ENCODE data around the gene DCTN2.
A peak's percentile ranks its signal among the peaks of the same experiment; 100 is the strongest.

DCTN2 gene

DNA sequence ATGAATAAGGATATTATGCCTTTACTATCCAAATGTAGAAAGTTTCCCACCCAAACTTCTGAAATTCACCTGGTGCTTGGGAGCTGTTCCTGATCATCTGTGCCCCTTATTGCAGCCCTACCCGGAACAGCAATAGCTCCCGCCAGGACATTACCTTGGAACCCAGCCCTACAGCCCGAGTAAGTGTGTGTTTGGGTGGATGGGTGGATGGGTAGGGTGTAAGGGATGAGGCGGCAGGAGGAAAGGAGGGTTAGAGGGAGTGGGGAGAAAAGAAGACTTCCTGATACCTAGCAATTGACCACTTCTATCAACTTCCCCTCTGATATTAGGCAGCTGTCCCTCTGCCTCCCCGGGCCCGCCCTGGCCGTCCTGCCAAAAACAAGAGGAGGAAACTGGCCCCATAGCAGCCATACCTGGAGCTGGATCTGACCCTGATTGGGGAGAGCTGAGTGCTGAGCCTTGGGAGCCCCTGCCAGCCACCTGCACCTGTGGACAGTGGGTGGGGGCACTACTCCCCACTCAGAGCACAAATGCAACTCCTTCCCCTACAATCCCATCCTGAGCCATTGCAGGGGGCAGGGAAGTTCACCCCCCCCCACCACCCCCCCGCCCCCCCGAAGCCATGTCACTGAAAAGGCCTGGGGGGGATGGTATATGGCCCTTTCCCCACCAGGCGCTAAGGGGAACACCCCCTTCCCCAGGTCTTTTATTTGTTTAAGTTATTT, 18.0 kb downstream of the DCTN2 start:
- Histone ChIP-seq H3K9ac (ENCODE audit: low read length) (no peak overlapping the region), H3K4me3 (ENCODE audit: low read length) (no peak overlapping the region), H3K4me1 (ENCODE audit: control insufficient read depth, insufficient read depth, low read length) (peaks cover 19% of the 10 kb centered on the region), H3K9me3 (ENCODE audit: control insufficient read depth, low read length) (no peaks in the 10 kb centered on the region), H3K27me3 (ENCODE audit: control insufficient read depth, insufficient read depth, low read length) (no peaks in the 10 kb centered on the region), H3K36me3 (ENCODE audit: control insufficient read depth, insufficient read depth, low read length) (peaks cover 40% of the 10 kb centered on the region)

DNA sequence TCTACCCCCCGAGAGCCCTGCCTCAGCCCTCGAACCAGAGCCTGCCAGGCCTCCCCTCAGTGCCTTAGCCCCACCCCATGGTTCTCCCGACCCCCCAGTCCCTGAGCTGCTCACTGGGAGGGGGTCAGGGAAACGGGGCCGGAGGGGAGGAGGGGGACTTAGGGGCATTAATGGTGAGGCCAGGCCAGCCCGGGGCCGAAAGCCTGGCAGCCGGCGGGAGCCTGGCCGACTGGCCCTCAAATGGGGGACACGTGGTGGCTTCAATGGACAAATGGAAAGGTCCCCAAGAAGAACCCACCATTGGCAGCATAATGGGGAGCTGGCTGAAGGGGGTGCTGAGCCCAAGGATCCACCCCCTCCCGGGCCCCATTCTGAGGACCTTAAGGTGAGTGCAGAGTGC, 18.8 kb downstream of the DCTN2 start:
- peaks cover 40% of the 10 kb centered on the region for H3K36me3 ChIP-seq (ENCODE audit: control insufficient read depth, insufficient read depth, low read length)
- no peaks in the 10 kb centered on the region for H3K9me3 ChIP-seq (ENCODE audit: control insufficient read depth, low read length)
- H3K27me3 ChIP-seq (ENCODE audit: control insufficient read depth, insufficient read depth, low read length), result no peaks in the 10 kb centered on the region

DNA sequence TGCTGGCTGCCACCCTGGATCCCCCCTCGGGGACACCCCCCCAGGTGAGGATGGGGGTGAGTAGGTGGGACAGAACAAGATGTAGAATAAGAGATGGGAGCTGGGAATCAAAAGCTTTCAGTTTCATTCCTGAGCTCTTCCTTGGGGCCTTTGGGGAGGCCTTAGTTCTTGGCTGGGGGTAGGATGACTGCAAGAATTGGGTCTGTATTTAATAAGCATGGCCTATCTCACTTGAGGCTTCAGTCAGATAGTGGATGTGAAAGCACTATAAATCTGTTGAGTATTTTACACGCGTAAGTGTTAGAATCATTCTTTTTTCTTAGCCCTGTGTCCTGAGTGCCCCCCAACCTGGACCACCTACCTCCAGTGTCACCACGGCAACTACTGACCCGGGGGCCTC, 19.8 kb downstream of the DCTN2 start:
- Histone ChIP-seq H3K9me3 (ENCODE audit: control insufficient read depth, low read length) (no peaks in the 10 kb centered on the region), H3K9ac (ENCODE audit: low read length) (no peak overlapping the region), H3K27me3 (ENCODE audit: control insufficient read depth, insufficient read depth, low read length) (no peaks in the 10 kb centered on the region), H3K36me3 (ENCODE audit: control insufficient read depth, insufficient read depth, low read length) (peaks cover 32% of the 10 kb centered on the region), H3K4me1 (ENCODE audit: control insufficient read depth, insufficient read depth, low read length) (peaks cover 27% of the 10 kb centered on the region), H3K4me3 (ENCODE audit: low read length) (no peak overlapping the region)

More for the DNA sequence above, 18.8 kb downstream of the DCTN2 start:
- no peak overlapping the region for H3K9ac ChIP-seq (ENCODE audit: low read length)
- H3K4me3 ChIP-seq (ENCODE audit: low read length), result no peak overlapping the region
- peaks cover 25% of the 10 kb centered on the region for H3K4me1 ChIP-seq (ENCODE audit: control insufficient read depth, insufficient read depth, low read length)

GRCh38 chr12:57526477-57527126, 20.4 kb downstream of the DCTN2 start:
- H3K9ac ChIP-seq (ENCODE audit: low read length), result no peak overlapping the region
- peaks cover 33% of the 10 kb centered on the region for H3K4me1 ChIP-seq (ENCODE audit: control insufficient read depth, insufficient read depth, low read length)
- peaks cover 32% of the 10 kb centered on the region for H3K36me3 ChIP-seq (ENCODE audit: control insufficient read depth, insufficient read depth, low read length)
- no peaks in the 10 kb centered on the region for H3K9me3 ChIP-seq (ENCODE audit: control insufficient read depth, low read length)
- no peak overlapping the region for H3K4me3 ChIP-seq (ENCODE audit: low read length)
- H3K27me3 ChIP-seq (ENCODE audit: control insufficient read depth, insufficient read depth, low read length), result no peaks in the 10 kb centered on the region

DNA sequence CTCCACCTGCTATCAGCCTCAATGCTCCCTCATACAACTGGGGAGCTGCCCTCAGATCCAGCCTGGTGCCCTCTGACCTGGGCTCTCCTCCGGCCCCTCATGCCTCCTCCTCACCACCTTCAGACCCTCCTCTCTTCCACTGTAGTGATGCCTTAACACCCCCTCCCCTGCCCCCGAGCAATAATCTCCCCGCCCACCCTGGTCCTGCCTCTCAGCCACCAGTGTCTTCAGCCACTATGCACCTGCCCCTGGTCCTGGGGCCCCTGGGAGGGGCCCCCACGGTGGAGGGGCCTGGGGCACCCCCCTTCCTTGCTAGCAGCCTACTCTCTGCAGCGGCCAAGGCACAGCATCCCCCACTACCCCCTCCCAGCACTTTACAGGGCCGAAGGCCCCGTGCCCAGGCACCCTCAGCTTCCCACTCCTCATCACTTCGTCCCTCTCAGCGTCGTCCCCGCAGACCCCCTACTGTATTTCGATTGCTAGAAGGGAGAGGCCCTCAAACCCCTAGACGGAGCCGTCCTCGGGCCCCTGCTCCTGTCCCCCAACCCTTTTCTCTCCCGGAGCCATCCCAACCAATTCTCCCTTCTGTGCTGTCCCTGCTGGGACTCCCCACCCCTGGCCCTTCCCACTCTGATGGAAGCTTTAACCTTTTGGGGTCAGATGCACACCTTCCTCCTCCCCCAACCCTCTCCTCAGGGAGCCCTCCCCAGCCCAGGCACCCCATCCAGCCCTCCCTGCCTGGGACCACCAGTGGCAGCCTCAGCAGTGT, 21.2 kb downstream of the DCTN2 start:
- H3K9me3 ChIP-seq (ENCODE audit: control insufficient read depth, low read length), result no peaks in the 10 kb centered on the region
- H3K4me3 ChIP-seq (ENCODE audit: low read length), result no peak overlapping the region
- H3K27me3 ChIP-seq (ENCODE audit: control insufficient read depth, insufficient read depth, low read length), result no peaks in the 10 kb centered on the region
- H3K9ac ChIP-seq (ENCODE audit: low read length), result no peak overlapping the region
- H3K36me3 ChIP-seq (ENCODE audit: control insufficient read depth, insufficient read depth, low read length), result peaks cover 32% of the 10 kb centered on the region
- H3K4me1 ChIP-seq (ENCODE audit: control insufficient read depth, insufficient read depth, low read length), result peaks cover 40% of the 10 kb centered on the region

- peaks cover 26% of the 10 kb centered on the region for H3K36me3 ChIP-seq (ENCODE audit: control insufficient read depth, insufficient read depth, low read length)
Measured at GRCh38 chr12:57524814-57525614, 22.0 kb downstream of the DCTN2 start.

GRCh38 chr12:57523706-57524614, 23.0 kb downstream of the DCTN2 start:
- no peaks in the 10 kb centered on the region for H3K9me3 ChIP-seq (ENCODE audit: control insufficient read depth, low read length)
- H3K4me1 ChIP-seq (ENCODE audit: control insufficient read depth, insufficient read depth, low read length), result peaks cover 45% of the 10 kb centered on the region
- H3K4me3 ChIP-seq (ENCODE audit: low read length), result peak overlapping the region; percentile 70
- peak overlapping the region; percentile 80 for H3K9ac ChIP-seq (ENCODE audit: low read length)
- H3K27me3 ChIP-seq (ENCODE audit: control insufficient read depth, insufficient read depth, low read length), result no peaks in the 10 kb centered on the region
- peaks cover 28% of the 10 kb centered on the region for H3K36me3 ChIP-seq (ENCODE audit: control insufficient read depth, insufficient read depth, low read length)

More at GRCh38 chr12:57524814-57525614, 22.0 kb downstream of the DCTN2 start:
- Histone ChIP-seq H3K27me3 (ENCODE audit: control insufficient read depth, insufficient read depth, low read length) (no peaks in the 10 kb centered on the region), H3K4me3 (ENCODE audit: low read length) (no peak overlapping the region), H3K4me1 (ENCODE audit: control insufficient read depth, insufficient read depth, low read length) (peaks cover 40% of the 10 kb centered on the region), H3K9ac (ENCODE audit: low read length) (peak overlapping the region; percentile 48), H3K9me3 (ENCODE audit: control insufficient read depth, low read length) (no peaks in the 10 kb centered on the region)

DNA sequence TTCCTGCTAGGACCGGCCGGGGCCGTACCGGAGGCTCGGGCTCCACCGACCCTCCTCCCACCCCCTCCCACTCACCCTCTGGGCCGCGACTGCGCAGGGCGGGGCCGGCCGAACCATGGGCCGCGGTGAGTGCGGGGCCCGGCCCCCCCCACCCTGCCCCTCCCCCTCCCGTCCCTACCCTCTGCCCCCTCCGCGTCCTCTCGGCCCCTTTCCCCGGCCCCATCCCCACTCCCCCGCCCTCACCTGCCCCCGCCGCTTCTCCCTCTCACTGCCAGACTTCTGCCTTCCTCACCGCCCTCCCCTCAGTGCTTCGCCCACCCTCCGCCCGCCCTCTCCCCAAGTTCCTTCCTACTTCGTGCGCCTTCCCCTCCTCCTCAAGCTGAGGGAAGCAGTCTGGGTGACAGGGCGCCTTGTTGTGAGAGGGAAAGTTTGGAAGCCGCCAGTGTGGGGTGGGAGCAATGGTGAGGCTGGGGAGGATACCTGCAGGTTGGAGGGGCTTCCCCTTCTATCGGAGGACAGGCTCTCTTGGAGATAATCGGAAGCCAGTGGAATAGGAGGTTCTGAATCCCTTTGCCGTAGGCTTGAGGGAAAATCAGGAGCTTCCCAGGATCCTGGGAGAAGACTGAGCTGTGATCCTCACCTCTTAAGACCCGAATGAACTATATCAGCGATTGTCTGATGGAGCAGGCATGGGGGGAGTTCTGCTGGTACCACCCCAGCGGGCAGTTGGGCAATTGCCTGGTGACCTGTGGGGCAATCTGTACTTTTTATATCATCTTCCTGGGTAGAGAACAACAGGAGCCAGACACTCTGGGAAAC, 23.9 kb downstream of the DCTN2 start:
- H3K9me3 ChIP-seq (ENCODE audit: control insufficient read depth, low read length), result no peaks in the 10 kb centered on the region
- H3K4me1 ChIP-seq (ENCODE audit: control insufficient read depth, insufficient read depth, low read length), result peaks cover 53% of the 10 kb centered on the region
- no peaks in the 10 kb centered on the region for H3K27me3 ChIP-seq (ENCODE audit: control insufficient read depth, insufficient read depth, low read length)
- H3K36me3 ChIP-seq (ENCODE audit: control insufficient read depth, insufficient read depth, low read length), result peaks cover 28% of the 10 kb centered on the region
- H3K4me3 ChIP-seq (ENCODE audit: low read length), result peak overlapping the region; percentile 70
- H3K9ac ChIP-seq (ENCODE audit: low read length), result peak overlapping the region; percentile 80

- Histone ChIP-seq H3K27me3 (ENCODE audit: control insufficient read depth, insufficient read depth, low read length) (no peaks in the 10 kb centered on the region), H3K4me3 (ENCODE audit: low read length) (peak within 1 kb of the TSS; percentile 70), H3K4me1 (ENCODE audit: control insufficient read depth, insufficient read depth, low read length) (peaks cover 55% of the 10 kb centered on the region), H3K9me3 (ENCODE audit: control insufficient read depth, low read length) (no peaks in the 10 kb centered on the region), H3K9ac (ENCODE audit: low read length) (peak within 1 kb of the TSS; percentile 80), H3K36me3 (ENCODE audit: control insufficient read depth, insufficient read depth, low read length) (peaks cover 19% of the 10 kb centered on the region)
Measured at GRCh38 chr12:57522011-57522886, 24.7 kb downstream of the DCTN2 start, which contains the start of gene MBD6. TSS of gene MBD6 (plus strand) at chr12:57522824. CDS start at chr12:57524304, 1,480 bp downstream.
